K562 (cell line): ENCODE measurements around the gene GRAMD2B. TPM values are rescaled to one million over a fixed set of nuclear protein-coding genes. Genes with fewer than 3 reads are reported as not detected.

Experiments used
- CBFA2T2 ChIP-seq: fragments of 450-650 bp; conservative IDR thresholded peaks from 2 replicates; pipeline ENCODE4 v1.6.1; 2017; ENCODE audit warnings: mild to moderate bottlenecking
- HMG20B ChIP-seq: fragments of 250-450 bp; sonication (Bioruptor Pico); IDR thresholded peaks from 2 replicates; pipeline ENCODE4 v1.5.0; 2021; ENCODE audit warnings: mild to moderate bottlenecking
- HNRNPK ChIP-seq: fragments of 200-400 bp; formaldehyde crosslinking; IDR thresholded peaks from one replicate; pipeline ENCODE4 v1.6.1; 2018; ENCODE audit warnings: mild to moderate bottlenecking, low read depth, low read length; ENCODE audit not compliant: poor library complexity, severe bottlenecking
- HNRNPL ChIP-seq: fragments of 200-400 bp; formaldehyde crosslinking; IDR thresholded peaks from 2 replicates; pipeline ENCODE4 v1.6.1; 2017; ENCODE audit warnings: low read depth, mild to moderate bottlenecking, low read length
- KDM5B ChIP-seq: fragments of 200-600 bp; sonication (generic); IDR thresholded peaks from 2 replicates; pipeline ENCODE4 v1.6.1; 2012; ENCODE audit warnings: low read depth, mild to moderate bottlenecking, moderate library complexity, low read length, control low read depth, inconsistent platforms; ENCODE audit not compliant: insufficient replicate concordance
- LEF1 ChIP-seq: fragments of 450-650 bp; IDR thresholded peaks from 2 replicates; pipeline ENCODE4 v1.6.1; 2016; ENCODE audit warnings: mild to moderate bottlenecking
- MTA2 ChIP-seq: fragments of 450-650 bp; IDR thresholded peaks from 2 replicates; pipeline ENCODE4 v1.6.1; 2016; ENCODE audit warnings: low read depth
- MXI1 ChIP-seq: IDR thresholded peaks from 2 replicates; pipeline ENCODE4 v1.6.1; 2011; ENCODE audit warnings: low read depth, mild to moderate bottlenecking, improper control_type of control experiment, low read length
- SMARCE1 ChIP-seq: fragments of 450-650 bp; IDR thresholded peaks from 2 replicates; pipeline ENCODE4 v1.7.1; 2016; ENCODE audit warnings: mild to moderate bottlenecking
- TBL1XR1 ChIP-seq, 2 experiments: IDR thresholded peaks; 2 replicates each; pipeline ENCODE4 v1.6.1; 2012; ENCODE audit warnings: improper control_type of control experiment in 2 of 2, low read length in 2 of 2, mild to moderate bottlenecking in 1 of 2
- U2AF2 ChIP-seq: fragments of 200-400 bp; formaldehyde crosslinking; optimal IDR thresholded peaks from 2 replicates; pipeline ENCODE3; 2017; ENCODE audit warnings: low read depth, mild to moderate bottlenecking, low read length
- XRCC5 ChIP-seq: fragments of 200-400 bp; formaldehyde crosslinking; IDR thresholded peaks from 2 replicates; pipeline ENCODE4 v1.6.1; 2017; ENCODE audit warnings: low read depth, mild to moderate bottlenecking, low read length
- ZBED1 ChIP-seq: IDR thresholded peaks from 2 replicates; pipeline ENCODE4 v1.6.1; 2014
- ZNF263 ChIP-seq: sonication (generic); formaldehyde crosslinking; IDR thresholded peaks from 2 replicates; pipeline ENCODE4 v1.8.0; 2022; ENCODE audit warnings: mild to moderate bottlenecking, missing genetic modification reagents, borderline replicate concordance
- ZNF589 ChIP-seq: fragments of 200-800 bp; sonication (Bioruptor generic); IDR thresholded peaks from 2 replicates; pipeline ENCODE4 v1.6.1; 2016; ENCODE audit warnings: low read depth, missing genetic modification characterization, missing compliant biosample characterization
- polyA plus RNA-seq, 8 experiments: library from polyadenylated mRNA; depleted of rRNA in 4 of 8; stranded (reverse) in 5 of 8; unstranded in 3 of 8; fragments of >200 nt; fragmentation: Nextera tagmentation in 2 of 8; fragmentation: Illumina TruSeq in 1 of 8; extraction: Ambion mirVana in 2 of 8; extraction: Trizol in 1 of 8; gene quantifications; 2 replicates each; pipeline versions ENCODE4 v1.2.1 to v1.2.3, GENCODE V29; 2011 to 2014; ENCODE audit warnings: inconsistent platforms in 1 of 8, missing spikeins in 1 of 8
- total RNA-seq, 7 experiments: library from RNA; depleted of rRNA in 6 of 7; stranded (reverse); fragments of >200 nt in 6 of 7; fragmentation: Illumina TruSeq in 2 of 7; extraction: Trizol in 2 of 7; gene quantifications; 2 replicates each; pipeline versions ENCODE4 v1.2.1 to v1.2.3, GENCODE V29; 2011 to 2021; ENCODE audit warnings: low replicate concordance in 1 of 7
- TF ChIP-seq, protein P1 (sequence below): fragments of 450-650 bp; IDR thresholded peaks from 2 replicates; pipeline ENCODE4 v1.6.1; 2016; ENCODE audit warnings: missing biosample characterization, missing genetic modification characterization
- TF ChIP-seq, protein P2 (sequence below): fragments of 450-650 bp; IDR thresholded peaks from 2 replicates; pipeline ENCODE4 v1.6.1; 2016; ENCODE audit warnings: antibody characterized with exemption
- TF ChIP-seq, protein P3 (sequence below): sonication (generic); IDR thresholded peaks from 2 replicates; pipeline ENCODE4 v1.6.1; 2016
- TF ChIP-seq, protein P4 (sequence below): sonication (generic); formaldehyde crosslinking; IDR thresholded peaks from 2 replicates; pipeline ENCODE4 v1.8.0; 2022; ENCODE audit warnings: mild to moderate bottlenecking, missing genetic modification reagents
- TF ChIP-seq, protein P5 (sequence below): fragments of 450-650 bp; formaldehyde crosslinking; IDR thresholded peaks from 2 replicates; pipeline ENCODE4 v1.4.0; 2020; ENCODE audit warnings: mild to moderate bottlenecking, moderate library complexity

GRAMD2B gene
- total and polyA plus RNA-seq, 9 of the 15 experiments (the other 6 are each of a cell fraction or from before 2014, with no cell fraction given), result 0.32 to 4.2 (median 1.4) TPM

DNA sequence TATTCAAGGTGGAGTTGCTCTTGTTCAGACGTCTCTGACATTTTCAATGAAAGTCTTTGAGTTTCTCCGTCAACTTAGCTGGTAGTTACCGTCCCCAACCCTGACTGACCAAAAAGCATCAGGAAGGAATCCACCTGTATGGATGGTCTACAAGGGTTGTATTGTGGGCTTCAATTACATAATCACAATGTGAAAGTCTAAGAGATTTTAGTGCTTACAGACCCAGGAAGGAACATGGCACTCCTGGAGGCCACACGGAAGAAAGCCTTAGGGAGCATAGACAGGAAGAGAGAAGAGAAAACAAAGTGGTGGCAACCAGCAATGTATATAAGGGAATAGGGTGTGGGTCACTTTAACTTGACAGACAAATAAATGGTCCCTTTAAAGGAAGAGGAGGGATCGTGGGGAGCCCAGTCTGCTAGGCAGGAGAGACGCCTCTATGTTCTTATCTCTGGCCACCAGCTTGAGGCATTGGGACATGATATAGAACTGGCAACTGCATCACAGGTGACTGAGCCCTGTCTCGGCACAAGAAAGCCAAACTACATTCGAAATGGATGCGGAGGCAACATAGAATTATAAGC, 91.4 kb downstream of the GRAMD2B start (continued):
- TF ChIP-seq, protein P1, sequence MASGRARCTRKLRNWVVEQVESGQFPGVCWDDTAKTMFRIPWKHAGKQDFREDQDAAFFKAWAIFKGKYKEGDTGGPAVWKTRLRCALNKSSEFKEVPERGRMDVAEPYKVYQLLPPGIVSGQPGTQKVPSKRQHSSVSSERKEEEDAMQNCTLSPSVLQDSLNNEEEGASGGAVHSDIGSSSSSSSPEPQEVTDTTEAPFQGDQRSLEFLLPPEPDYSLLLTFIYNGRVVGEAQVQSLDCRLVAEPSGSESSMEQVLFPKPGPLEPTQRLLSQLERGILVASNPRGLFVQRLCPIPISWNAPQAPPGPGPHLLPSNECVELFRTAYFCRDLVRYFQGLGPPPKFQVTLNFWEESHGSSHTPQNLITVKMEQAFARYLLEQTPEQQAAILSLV (tag), result no peak
- TF ChIP-seq ZBED1, result peak; percentile 74; the same call in 1 of the 2 replicates
- no peak for TF ChIP-seq HNRNPK
- peak; percentile 91 for TF ChIP-seq MTA2
- peak; percentile 90 for TF ChIP-seq LEF1
- TF ChIP-seq XRCC5, result no peak
- TF ChIP-seq, protein P2, sequence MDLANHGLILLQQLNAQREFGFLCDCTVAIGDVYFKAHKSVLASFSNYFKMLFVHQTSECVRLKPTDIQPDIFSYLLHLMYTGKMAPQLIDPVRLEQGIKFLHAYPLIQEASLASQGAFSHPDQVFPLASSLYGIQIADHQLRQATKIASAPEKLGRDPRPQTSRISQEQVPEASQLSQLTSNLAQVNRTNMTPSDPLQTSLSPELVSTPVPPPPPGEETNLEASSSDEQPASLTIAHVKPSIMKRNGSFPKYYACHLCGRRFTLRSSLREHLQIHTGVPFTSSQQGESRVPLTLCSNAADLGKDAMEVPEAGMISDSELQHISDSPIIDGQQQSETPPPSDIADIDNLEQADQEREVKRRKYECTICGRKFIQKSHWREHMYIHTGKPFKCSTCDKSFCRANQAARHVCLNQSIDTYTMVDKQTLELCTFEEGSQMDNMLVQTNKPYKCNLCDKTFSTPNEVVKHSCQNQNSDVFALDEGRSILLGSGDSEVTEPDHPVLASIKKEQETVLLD, result 0 out of 2 replicates have a peak, but pooled peaks have one; percentile 33
- TF ChIP-seq ZNF589, result 0 out of 2 replicates have a peak, but pooled peaks have one; percentile 10
- TF ChIP-seq, protein P3, sequence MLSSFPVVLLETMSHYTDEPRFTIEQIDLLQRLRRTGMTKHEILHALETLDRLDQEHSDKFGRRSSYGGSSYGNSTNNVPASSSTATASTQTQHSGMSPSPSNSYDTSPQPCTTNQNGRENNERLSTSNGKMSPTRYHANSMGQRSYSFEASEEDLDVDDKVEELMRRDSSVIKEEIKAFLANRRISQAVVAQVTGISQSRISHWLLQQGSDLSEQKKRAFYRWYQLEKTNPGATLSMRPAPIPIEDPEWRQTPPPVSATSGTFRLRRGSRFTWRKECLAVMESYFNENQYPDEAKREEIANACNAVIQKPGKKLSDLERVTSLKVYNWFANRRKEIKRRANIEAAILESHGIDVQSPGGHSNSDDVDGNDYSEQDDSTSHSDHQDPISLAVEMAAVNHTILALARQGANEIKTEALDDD, result peak; percentile 82; the same call in 1 of the 2 replicates
- TF ChIP-seq, protein P4, sequence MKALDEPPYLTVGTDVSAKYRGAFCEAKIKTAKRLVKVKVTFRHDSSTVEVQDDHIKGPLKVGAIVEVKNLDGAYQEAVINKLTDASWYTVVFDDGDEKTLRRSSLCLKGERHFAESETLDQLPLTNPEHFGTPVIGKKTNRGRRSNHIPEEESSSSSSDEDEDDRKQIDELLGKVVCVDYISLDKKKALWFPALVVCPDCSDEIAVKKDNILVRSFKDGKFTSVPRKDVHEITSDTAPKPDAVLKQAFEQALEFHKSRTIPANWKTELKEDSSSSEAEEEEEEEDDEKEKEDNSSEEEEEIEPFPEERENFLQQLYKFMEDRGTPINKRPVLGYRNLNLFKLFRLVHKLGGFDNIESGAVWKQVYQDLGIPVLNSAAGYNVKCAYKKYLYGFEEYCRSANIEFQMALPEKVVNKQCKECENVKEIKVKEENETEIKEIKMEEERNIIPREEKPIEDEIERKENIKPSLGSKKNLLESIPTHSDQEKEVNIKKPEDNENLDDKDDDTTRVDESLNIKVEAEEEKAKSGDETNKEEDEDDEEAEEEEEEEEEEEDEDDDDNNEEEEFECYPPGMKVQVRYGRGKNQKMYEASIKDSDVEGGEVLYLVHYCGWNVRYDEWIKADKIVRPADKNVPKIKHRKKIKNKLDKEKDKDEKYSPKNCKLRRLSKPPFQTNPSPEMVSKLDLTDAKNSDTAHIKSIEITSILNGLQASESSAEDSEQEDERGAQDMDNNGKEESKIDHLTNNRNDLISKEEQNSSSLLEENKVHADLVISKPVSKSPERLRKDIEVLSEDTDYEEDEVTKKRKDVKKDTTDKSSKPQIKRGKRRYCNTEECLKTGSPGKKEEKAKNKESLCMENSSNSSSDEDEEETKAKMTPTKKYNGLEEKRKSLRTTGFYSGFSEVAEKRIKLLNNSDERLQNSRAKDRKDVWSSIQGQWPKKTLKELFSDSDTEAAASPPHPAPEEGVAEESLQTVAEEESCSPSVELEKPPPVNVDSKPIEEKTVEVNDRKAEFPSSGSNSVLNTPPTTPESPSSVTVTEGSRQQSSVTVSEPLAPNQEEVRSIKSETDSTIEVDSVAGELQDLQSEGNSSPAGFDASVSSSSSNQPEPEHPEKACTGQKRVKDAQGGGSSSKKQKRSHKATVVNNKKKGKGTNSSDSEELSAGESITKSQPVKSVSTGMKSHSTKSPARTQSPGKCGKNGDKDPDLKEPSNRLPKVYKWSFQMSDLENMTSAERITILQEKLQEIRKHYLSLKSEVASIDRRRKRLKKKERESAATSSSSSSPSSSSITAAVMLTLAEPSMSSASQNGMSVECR (CRISPR knock-in tag), result no peak
- TF ChIP-seq HNRNPL, result no peak
- TF ChIP-seq KDM5B, result peak; percentile 5
- peak; percentile 88 for TF ChIP-seq SMARCE1
- no peak for TF ChIP-seq U2AF2
- no peak for TF ChIP-seq ZNF263 (CRISPR knock-in tag)
- TF ChIP-seq CBFA2T2, result peak; percentile 92
- TF ChIP-seq TBL1XR1 (IDR thresholded peaks at IDR 0.05; ENCODE audit: low read length in 2 of 2), result peak; percentile 64 to 91; a peak in 3 of 4 replicates
- TF ChIP-seq HMG20B (CRISPR knock-in tag), result no peak
- TF ChIP-seq, protein P5, sequence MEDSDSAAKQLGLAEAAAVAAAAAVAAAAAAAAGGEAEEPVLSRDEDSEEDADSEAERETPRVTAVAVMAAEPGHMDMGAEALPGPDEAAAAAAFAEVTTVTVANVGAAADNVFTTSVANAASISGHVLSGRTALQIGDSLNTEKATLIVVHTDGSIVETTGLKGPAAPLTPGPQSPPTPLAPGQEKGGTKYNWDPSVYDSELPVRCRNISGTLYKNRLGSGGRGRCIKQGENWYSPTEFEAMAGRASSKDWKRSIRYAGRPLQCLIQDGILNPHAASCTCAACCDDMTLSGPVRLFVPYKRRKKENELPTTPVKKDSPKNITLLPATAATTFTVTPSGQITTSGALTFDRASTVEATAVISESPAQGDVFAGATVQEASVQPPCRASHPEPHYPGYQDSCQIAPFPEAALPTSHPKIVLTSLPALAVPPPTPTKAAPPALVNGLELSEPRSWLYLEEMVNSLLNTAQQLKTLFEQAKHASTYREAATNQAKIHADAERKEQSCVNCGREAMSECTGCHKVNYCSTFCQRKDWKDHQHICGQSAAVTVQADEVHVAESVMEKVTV (CRISPR knock-in tag), result no peak
- TF ChIP-seq MXI1, result peak; percentile 48; the same call in 1 of the 2 replicates
